DND-41 (cell line): ENCODE measurements around the gene YJEFN3.

Experiments
- ATAC-seq: fragments of 200-7000 bp; cut with Tn5 transposase; 3 replicates; pipeline ENCODE4 v1.9.1; 2021; ENCODE audit warnings: low read depth; ENCODE audit not compliant: insufficient read depth
- DNase-seq: peaks from one replicate; pipeline ENCODE4 v3.0.0-alpha.2; 2020
- H2AFZ ChIP-seq: 2 replicates; pipeline ENCODE4 v1.6.0; 2012; ENCODE audit warnings: low read depth, low read length
- H3K27ac ChIP-seq: 2 replicates; pipeline ENCODE4 v1.5.1; 2012; ENCODE audit warnings: low read length, inconsistent platforms
- H3K27me3 ChIP-seq: fragments of 200-600 bp; sonication (generic); 2 replicates; pipeline ENCODE4 v1.6.0; 2012; ENCODE audit warnings: low read length, mild to moderate bottlenecking, inconsistent platforms; ENCODE audit not compliant: insufficient read depth, poor library complexity
- H3K36me3 ChIP-seq: 2 replicates; pipeline ENCODE4 v1.5.1; 2012; ENCODE audit warnings: low read length, inconsistent platforms; ENCODE audit not compliant: insufficient read depth
- H3K4me1 ChIP-seq: 2 replicates; pipeline ENCODE4 v1.5.1; 2012; ENCODE audit warnings: mild to moderate bottlenecking, low read length; ENCODE audit not compliant: insufficient read depth
- H3K4me2 ChIP-seq: 2 replicates; pipeline ENCODE4 v1.6.0; 2012; ENCODE audit warnings: mild to moderate bottlenecking, moderate library complexity, low read length, inconsistent platforms; ENCODE audit not compliant: insufficient read depth
- H3K4me3 ChIP-seq, 2 experiments: fragments of 200-600 bp in 1 of 2; shearing (Covaris generic) in 1 of 2; 2 replicates each; pipeline ENCODE4 v1.5.1; 2012 to 2016; ENCODE audit warnings: inconsistent platforms in 2 of 2, low read length in 2 of 2, mild to moderate bottlenecking in 2 of 2, low read depth in 1 of 2, moderate library complexity in 1 of 2
- H3K79me2 ChIP-seq: 2 replicates; pipeline ENCODE4 v1.6.0; 2012; ENCODE audit warnings: low read length, inconsistent platforms; ENCODE audit not compliant: insufficient read depth
- H3K9ac ChIP-seq: 2 replicates; pipeline ENCODE4 v1.6.0; 2012; ENCODE audit warnings: low read depth, mild to moderate bottlenecking, inconsistent platforms, low read length, moderate library complexity
- H3K9me3 ChIP-seq: 2 replicates; pipeline ENCODE4 v1.5.1; 2012; ENCODE audit warnings: low read length, moderate library complexity, mild to moderate bottlenecking, inconsistent platforms; ENCODE audit not compliant: insufficient read depth, severe bottlenecking
- H4K20me1 ChIP-seq: 2 replicates; pipeline ENCODE4 v1.6.0; 2012; ENCODE audit warnings: low read length; ENCODE audit not compliant: insufficient read depth
- EZH2 ChIP-seq: IDR thresholded peaks from 3 replicates; pipeline ENCODE4 v1.6.1; 2012; ENCODE audit warnings: borderline replicate concordance, low read depth, mild to moderate bottlenecking, moderate library complexity, low read length, inconsistent platforms; ENCODE audit not compliant: severe bottlenecking
- TF ChIP-seq, protein P1 (sequence below): IDR thresholded peaks from 2 replicates; pipeline ENCODE4 v1.5.1; 2012; ENCODE audit warnings: borderline replicate concordance, low read length, moderate library complexity, mild to moderate bottlenecking; ENCODE audit not compliant: poor library complexity, severe bottlenecking; ENCODE audit errors: extremely low read depth

YJEFN3 gene

GRCh38 chr19:19541616-19542015, 12.9 kb downstream of the YJEFN3 start:
- no peak for DNase-seq
- no peak overlapping the region for H3K4me3 ChIP-seq
- TF ChIP-seq, protein P1, sequence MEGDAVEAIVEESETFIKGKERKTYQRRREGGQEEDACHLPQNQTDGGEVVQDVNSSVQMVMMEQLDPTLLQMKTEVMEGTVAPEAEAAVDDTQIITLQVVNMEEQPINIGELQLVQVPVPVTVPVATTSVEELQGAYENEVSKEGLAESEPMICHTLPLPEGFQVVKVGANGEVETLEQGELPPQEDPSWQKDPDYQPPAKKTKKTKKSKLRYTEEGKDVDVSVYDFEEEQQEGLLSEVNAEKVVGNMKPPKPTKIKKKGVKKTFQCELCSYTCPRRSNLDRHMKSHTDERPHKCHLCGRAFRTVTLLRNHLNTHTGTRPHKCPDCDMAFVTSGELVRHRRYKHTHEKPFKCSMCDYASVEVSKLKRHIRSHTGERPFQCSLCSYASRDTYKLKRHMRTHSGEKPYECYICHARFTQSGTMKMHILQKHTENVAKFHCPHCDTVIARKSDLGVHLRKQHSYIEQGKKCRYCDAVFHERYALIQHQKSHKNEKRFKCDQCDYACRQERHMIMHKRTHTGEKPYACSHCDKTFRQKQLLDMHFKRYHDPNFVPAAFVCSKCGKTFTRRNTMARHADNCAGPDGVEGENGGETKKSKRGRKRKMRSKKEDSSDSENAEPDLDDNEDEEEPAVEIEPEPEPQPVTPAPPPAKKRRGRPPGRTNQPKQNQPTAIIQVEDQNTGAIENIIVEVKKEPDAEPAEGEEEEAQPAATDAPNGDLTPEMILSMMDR = no peak
- no peak for TF ChIP-seq EZH2
- no peak overlapping the region for H3K27ac ChIP-seq
- no peaks in the 10 kb centered on the region for H3K4me1 ChIP-seq
- no peaks in the 10 kb centered on the region for H3K27me3 ChIP-seq
- no peak for ATAC-seq
- H3K79me2 ChIP-seq = no peaks in the 10 kb centered on the region
- H4K20me1 ChIP-seq = no peaks in the 10 kb centered on the region
- H2AFZ ChIP-seq = no peak overlapping the region
- H3K4me2 ChIP-seq = no peak overlapping the region
- no peaks in the 10 kb centered on the region for H3K36me3 ChIP-seq
- no peak overlapping the region for H3K9ac ChIP-seq
- no peaks in the 10 kb centered on the region for H3K9me3 ChIP-seq

DNA sequence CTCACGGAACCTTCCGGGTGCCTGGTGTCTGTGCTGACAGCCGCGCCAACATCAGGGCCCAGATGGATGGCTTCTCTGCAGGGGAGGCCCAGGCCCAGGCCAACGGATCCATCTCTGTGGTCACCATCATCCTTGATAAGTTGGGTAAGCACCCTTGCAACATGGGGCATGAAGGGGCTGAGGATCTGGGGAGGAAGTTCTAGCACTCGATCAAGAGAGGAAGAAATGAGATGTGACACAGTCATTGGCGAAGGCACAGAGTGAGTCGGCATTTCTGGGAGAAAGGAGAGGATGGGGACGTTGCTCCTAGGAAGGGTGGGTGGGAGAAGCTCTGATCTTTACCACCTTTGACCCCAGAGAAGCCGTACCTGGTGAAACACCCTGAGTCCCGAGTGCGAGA, 13.8 kb downstream of the YJEFN3 start:
- no peaks in the 10 kb centered on the region for H3K27me3 ChIP-seq
- H3K4me1 ChIP-seq = no peaks in the 10 kb centered on the region
- no peak overlapping the region for H3K9ac ChIP-seq
- no peaks in the 10 kb centered on the region for H3K36me3 ChIP-seq
- TF ChIP-seq EZH2 = no peak
- TF ChIP-seq, protein P1 = no peak
- ATAC-seq (no peak), DNase-seq (no peak)
- H2AFZ ChIP-seq = no peak overlapping the region
- H3K27ac ChIP-seq = no peak overlapping the region
- H3K4me3 ChIP-seq = no peak overlapping the region
- H3K79me2 ChIP-seq = no peaks in the 10 kb centered on the region
- H3K4me2 ChIP-seq = no peak overlapping the region
- no peaks in the 10 kb centered on the region for H3K9me3 ChIP-seq
- H4K20me1 ChIP-seq = no peaks in the 10 kb centered on the region

- Histone ChIP-seq H3K9ac (no peak overlapping the region), H3K79me2 (no peaks in the 10 kb centered on the region), H3K4me2 (no peak overlapping the region), H4K20me1 (no peaks in the 10 kb centered on the region), H3K27ac (no peak overlapping the region), H2AFZ (no peak overlapping the region), H3K4me3 (no peak overlapping the region), H3K36me3 (no peaks in the 10 kb centered on the region), H3K9me3 (no peaks in the 10 kb centered on the region), H3K4me1 (no peaks in the 10 kb centered on the region), H3K27me3 (no peaks in the 10 kb centered on the region)
- no peak for DNase-seq
- no peak for ATAC-seq
- TF ChIP-seq EZH2 = no peak
- TF ChIP-seq, protein P1 = no peak
These were observed 14.4 kb downstream of the YJEFN3 start for GRCh38 chr19:19543101-19543500.

GRCh38 chr19:19543640-19544039, 14.9 kb downstream of the YJEFN3 start:
- no peak overlapping the region for H3K9ac ChIP-seq
- H3K4me3 ChIP-seq = no peak overlapping the region
- no peaks in the 10 kb centered on the region for H3K4me1 ChIP-seq
- TF ChIP-seq, protein P1 = no peak
- no peak for TF ChIP-seq EZH2
- no peaks in the 10 kb centered on the region for H3K36me3 ChIP-seq
- no peak overlapping the region for H2AFZ ChIP-seq
- no peaks in the 10 kb centered on the region for H4K20me1 ChIP-seq
- ATAC-seq = no peak
- no peak overlapping the region for H3K27ac ChIP-seq
- no peaks in the 10 kb centered on the region for H3K9me3 ChIP-seq
- no peaks in the 10 kb centered on the region for H3K27me3 ChIP-seq
- DNase-seq = no peak
- H3K79me2 ChIP-seq = no peaks in the 10 kb centered on the region
- no peak overlapping the region for H3K4me2 ChIP-seq
